Measurements from ENCODE around the gene NUDT13.

Gene NUDT13

DNA sequence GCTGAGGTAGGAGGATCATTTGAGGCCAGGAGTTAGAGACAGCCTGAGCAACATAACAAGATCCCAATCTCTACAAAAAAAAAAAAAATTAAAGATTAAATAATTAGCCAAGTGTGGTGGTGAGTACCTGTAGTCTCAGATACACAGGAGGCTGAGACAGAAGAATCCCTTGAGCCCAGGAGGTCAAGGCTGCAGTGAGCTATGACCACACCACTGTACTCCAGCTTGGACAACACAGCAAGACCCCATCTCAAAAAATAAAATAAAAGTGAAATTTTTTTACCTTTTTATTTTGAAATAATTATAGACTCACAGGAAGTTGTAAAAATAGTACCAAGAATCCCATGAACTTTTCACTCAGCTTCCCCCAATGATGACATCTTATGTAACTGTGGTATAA lies 62.6 kb downstream of the NUDT13 start:
- Histone ChIP-seq H2AFZ (ENCODE audit: low read depth, low read length) (no peak overlapping the region), H3K4me2 (ENCODE audit: insufficient read depth, low read length) (no peak overlapping the region), H3K27ac (ENCODE audit: low read length) (no peak overlapping the region), H3K27me3 (ENCODE audit: insufficient read depth, low read length, poor library complexity) (no peaks in the 10 kb centered on the region), H3K9ac (ENCODE audit: low read depth, low read length) (no peak overlapping the region), H3K36me3 (ENCODE audit: insufficient read depth, low read length) (peaks cover 14% of the 10 kb centered on the region), H4K20me1 (ENCODE audit: insufficient read depth, low read length) (no peaks in the 10 kb centered on the region), H3K9me3 (ENCODE audit: insufficient read depth, low read length, severe bottlenecking) (no peaks in the 10 kb centered on the region), H3K4me1 (ENCODE audit: insufficient read depth, low read length) (peaks cover 12% of the 10 kb centered on the region), H3K4me3 (ENCODE audit: low read depth in 1 of 2, low read length in 2 of 2) (no peak overlapping the region), H3K79me2 (ENCODE audit: insufficient read depth, low read length) (peaks cover 18% of the 10 kb centered on the region)
- no peak for DNase-seq
- ATAC-seq (ENCODE audit: insufficient read depth, low read depth): no peak
- TF ChIP-seq, protein P1, sequence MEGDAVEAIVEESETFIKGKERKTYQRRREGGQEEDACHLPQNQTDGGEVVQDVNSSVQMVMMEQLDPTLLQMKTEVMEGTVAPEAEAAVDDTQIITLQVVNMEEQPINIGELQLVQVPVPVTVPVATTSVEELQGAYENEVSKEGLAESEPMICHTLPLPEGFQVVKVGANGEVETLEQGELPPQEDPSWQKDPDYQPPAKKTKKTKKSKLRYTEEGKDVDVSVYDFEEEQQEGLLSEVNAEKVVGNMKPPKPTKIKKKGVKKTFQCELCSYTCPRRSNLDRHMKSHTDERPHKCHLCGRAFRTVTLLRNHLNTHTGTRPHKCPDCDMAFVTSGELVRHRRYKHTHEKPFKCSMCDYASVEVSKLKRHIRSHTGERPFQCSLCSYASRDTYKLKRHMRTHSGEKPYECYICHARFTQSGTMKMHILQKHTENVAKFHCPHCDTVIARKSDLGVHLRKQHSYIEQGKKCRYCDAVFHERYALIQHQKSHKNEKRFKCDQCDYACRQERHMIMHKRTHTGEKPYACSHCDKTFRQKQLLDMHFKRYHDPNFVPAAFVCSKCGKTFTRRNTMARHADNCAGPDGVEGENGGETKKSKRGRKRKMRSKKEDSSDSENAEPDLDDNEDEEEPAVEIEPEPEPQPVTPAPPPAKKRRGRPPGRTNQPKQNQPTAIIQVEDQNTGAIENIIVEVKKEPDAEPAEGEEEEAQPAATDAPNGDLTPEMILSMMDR (IDR thresholded peaks at IDR 0.05; ENCODE audit: borderline replicate concordance, extremely low read depth, low read length, poor library complexity, severe bottlenecking): no peak
- TF ChIP-seq EZH2 (IDR thresholded peaks at IDR 0.05; ENCODE audit: borderline replicate concordance, low read depth, low read length, severe bottlenecking): no peak

DNA sequence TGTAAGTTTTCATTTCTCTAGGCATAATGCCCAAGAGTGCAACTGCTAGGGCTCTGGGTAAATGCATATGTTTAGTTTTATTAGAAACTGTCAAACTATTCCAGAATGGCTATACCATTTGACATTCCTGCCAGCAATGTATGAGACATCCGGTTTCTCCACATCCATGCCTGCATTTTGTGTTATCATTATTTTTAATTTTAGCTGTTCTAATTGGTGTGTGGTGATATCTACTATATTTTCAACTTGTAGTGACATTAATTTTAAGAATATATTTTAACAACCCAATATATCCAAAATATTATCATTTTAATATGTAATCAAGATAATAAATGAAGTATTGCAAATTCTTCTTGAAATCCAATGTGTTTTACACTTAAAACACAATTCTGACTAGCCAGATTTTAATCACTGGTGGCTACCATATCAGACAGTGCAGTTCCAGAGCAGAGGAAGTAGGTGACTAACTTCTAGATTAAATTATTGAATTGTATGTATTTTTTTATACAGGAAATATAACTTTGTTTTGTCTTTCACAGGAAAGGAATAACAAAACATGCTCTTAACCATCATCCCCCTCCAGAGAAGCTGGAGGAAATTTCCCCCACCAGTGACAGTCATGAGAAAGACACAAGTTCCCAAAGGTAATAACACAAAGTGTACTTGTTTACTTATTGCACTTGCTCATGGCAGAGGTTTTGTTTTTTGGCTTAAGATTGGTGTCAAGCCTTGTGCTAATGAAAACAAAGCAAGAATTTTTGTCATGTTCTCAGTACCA lies 64.1 kb downstream of the NUDT13 start:
- Histone ChIP-seq H3K9ac (ENCODE audit: low read depth, low read length) (no peak overlapping the region), H4K20me1 (ENCODE audit: insufficient read depth, low read length) (no peaks in the 10 kb centered on the region), H3K27me3 (ENCODE audit: insufficient read depth, low read length, poor library complexity) (no peaks in the 10 kb centered on the region), H3K79me2 (ENCODE audit: insufficient read depth, low read length) (peaks cover 3% of the 10 kb centered on the region), H3K27ac (ENCODE audit: low read length) (no peak overlapping the region), H3K36me3 (ENCODE audit: insufficient read depth, low read length) (peaks cover 15% of the 10 kb centered on the region), H3K9me3 (ENCODE audit: insufficient read depth, low read length, severe bottlenecking) (no peaks in the 10 kb centered on the region), H3K4me1 (ENCODE audit: insufficient read depth, low read length) (peaks cover 3% of the 10 kb centered on the region), H2AFZ (ENCODE audit: low read depth, low read length) (no peak overlapping the region), H3K4me3 (ENCODE audit: low read depth in 1 of 2, low read length in 2 of 2) (no peak overlapping the region), H3K4me2 (ENCODE audit: insufficient read depth, low read length) (no peak overlapping the region)
- DNase-seq: no peak
- TF ChIP-seq, protein P1 (IDR thresholded peaks at IDR 0.05; ENCODE audit: borderline replicate concordance, extremely low read depth, low read length, poor library complexity, severe bottlenecking): no peak
- TF ChIP-seq EZH2 (IDR thresholded peaks at IDR 0.05; ENCODE audit: borderline replicate concordance, low read depth, low read length, severe bottlenecking): no peak
- ATAC-seq (ENCODE audit: insufficient read depth, low read depth): no peak
